SK-MEL-5 (cell line): Measurements from ENCODE around the gene LHX1. TPM values are rescaled to one million over a fixed set of nuclear protein-coding genes. Genes with fewer than 3 reads are reported as not detected.

ENCODE experiments used
- DNase-seq: peaks from one replicate; pipeline ENCODE4 v3.0.0-alpha.2; 2016; ENCODE audit warnings: low read depth, low spot score
- in situ Hi-C: cut with HindIII; loops from 2 replicates; pipeline ENCODE4 v1.10.0; 2016; ENCODE audit warnings: low sequenced_read_pairs, high pct_unique_total_duplicates, low pct_unique_long_range_greater_than_20kb
- total RNA-seq: library from RNA; depleted of rRNA; stranded (reverse); fragments of >200 nt; shearing (Covaris generic); gene quantifications from 2 replicates; pipeline ENCODE4 v1.2.3, GENCODE V29; 2014

The LHX1 gene
- total RNA-seq, 1 experiment from 2014 or later, result 1.2 TPM

GRCh38 chr17:36919407-36919968, 17.8 kb upstream of the LHX1 start:
- in situ Hi-C loops, result no loop called here
- no peak for DNase-seq

- in situ Hi-C loops, result no loop called here
- DNase-seq, result no peak
Observed at GRCh38 chr17:36920032-36921005, 17.0 kb upstream of the LHX1 start.

GRCh38 chr17:36921095-36921851, 16.0 kb upstream of the LHX1 start:
- in situ Hi-C loops, result no loop called here
- no peak for DNase-seq

GRCh38 chr17:36922175-36922574, 15.1 kb upstream of the LHX1 start:
- in situ Hi-C loops, result no loop called here
- DNase-seq, result no peak

- no peak for DNase-seq
- in situ Hi-C loops, result no loop called here
Observed at GRCh38 chr17:36923814-36924221, 13.5 kb upstream of the LHX1 start.

- in situ Hi-C loops, result no loop called here
- no peak for DNase-seq
Observed at GRCh38 chr17:36926226-36926625, 11.0 kb upstream of the LHX1 start.

- DNase-seq, result no peak
- in situ Hi-C loops, result no loop called here
Observed at GRCh38 chr17:36926701-36927100, 10.6 kb upstream of the LHX1 start.

- no peak for DNase-seq
- in situ Hi-C loops, result no loop called here
Observed at GRCh38 chr17:36928471-36929345, 8.6 kb upstream of the LHX1 start.

- in situ Hi-C loops, result no loop called here
- DNase-seq, result no peak
Observed at GRCh38 chr17:36929851-36930582, 7.3 kb upstream of the LHX1 start.

- in situ Hi-C loops, result no loop called here
- no peak for DNase-seq
Observed at GRCh38 chr17:36930583-36930900, 6.7 kb upstream of the LHX1 start.

- in situ Hi-C loops, result no loop called here
- no peak for DNase-seq
Observed at GRCh38 chr17:36931096-36931696, 6.1 kb upstream of the LHX1 start.

GRCh38 chr17:36931697-36932382, 5.4 kb upstream of the LHX1 start:
- no peak for DNase-seq
- in situ Hi-C loops, result no loop called here

GRCh38 chr17:36932383-36932693, 4.9 kb upstream of the LHX1 start:
- in situ Hi-C loops, result no loop called here
- no peak for DNase-seq

- DNase-seq, result no peak
- in situ Hi-C loops, result no loop called here
Observed at GRCh38 chr17:36932694-36933511, 4.4 kb upstream of the LHX1 start.

- no peak for DNase-seq
- in situ Hi-C loops, result no loop called here
Observed at GRCh38 chr17:36933512-36934143, 3.6 kb upstream of the LHX1 start.
